ENCODE measurements around the gene SPNS2. TPM values are rescaled to one million over a fixed set of nuclear protein-coding genes. Genes with fewer than 3 reads are reported as not detected.

The SPNS2 gene
- total RNA-seq, 4 donors from 2014 or later = 10.0 to 19.9 (median 18.8) TPM

- Histone ChIP-seq H3K9me3 (no peaks in the 10 kb centered on the region), H3K27me3 (no peaks in the 10 kb centered on the region), H3K4me1 (peaks cover 36 to 56% (median 44%) of the 10 kb centered on the region in 4 donors), H3K27ac (replicated peaks in 1 of 4) (no peak overlapping the region), H3K4me3 (no peak overlapping the region), H3K36me3 (peaks cover 0 to 9% (median 0%) of the 10 kb centered on the region in 4 donors)
- TF ChIP-seq POLR2A (IDR thresholded peaks at IDR 0.05; ENCODE audit: low read depth) (no peak), POLR2AphosphoS5 (IDR thresholded peaks at IDR 0.05) (no peak), CTCF (IDR thresholded peaks at IDR 0.05) (no peak), EP300 (IDR thresholded peaks at IDR 0.05) (no peak)
- intact Hi-C loops (cut with DNase I) = no loop called here
- 81% methylated on average over 8 of the region's 8 CpGs for WGBS
- no peak for DNase-seq (ENCODE audit: extremely low spot score)
These were observed 25.3 kb downstream of the SPNS2 start for GRCh38 chr17:4523946-4524345.

GRCh38 chr17:4525691-4526397, 27.2 kb downstream of the SPNS2 start:
- H3K4me3 ChIP-seq = no peak overlapping the region
- intact Hi-C loops (cut with DNase I) = no loop called here
- peaks cover 30 to 55% (median 42%) of the 10 kb centered on the region in 4 donors for H3K4me1 ChIP-seq
- H3K36me3 ChIP-seq = peaks cover 0 to 9% (median 0%) of the 10 kb centered on the region in 4 donors
- no peak for TF ChIP-seq CTCF (IDR thresholded peaks at IDR 0.05)
- TF ChIP-seq POLR2A (IDR thresholded peaks at IDR 0.05; ENCODE audit: low read depth) = no peak
- no peak for TF ChIP-seq EP300 (IDR thresholded peaks at IDR 0.05)
- no peak for TF ChIP-seq POLR2AphosphoS5 (IDR thresholded peaks at IDR 0.05)
- H3K27me3 ChIP-seq = no peaks in the 10 kb centered on the region
- WGBS = 87% methylated on average over 11 of the region's 11 CpGs
- H3K27ac ChIP-seq (replicated peaks in 1 of 4) = no peak overlapping the region
- H3K9me3 ChIP-seq = no peaks in the 10 kb centered on the region
- DNase-seq (ENCODE audit: extremely low spot score) = no peak

GRCh38 chr17:4527134-4527533, 28.5 kb downstream of the SPNS2 start:
- intact Hi-C loops (cut with DNase I) = no loop called here
- no peak overlapping the region for H3K4me3 ChIP-seq
- WGBS = 56% methylated on average over 1 of the region's 1 CpG
- no peak for DNase-seq (ENCODE audit: extremely low spot score)
- H3K4me1 ChIP-seq = peaks cover 18 to 51% (median 36%) of the 10 kb centered on the region in 4 donors
- H3K27me3 ChIP-seq = no peaks in the 10 kb centered on the region
- H3K9me3 ChIP-seq = no peaks in the 10 kb centered on the region
- peak overlapping the region in 1 of 4 donors; percentile 39 for H3K27ac ChIP-seq (replicated peaks in 1 of 4)
- no peak for TF ChIP-seq CTCF (IDR thresholded peaks at IDR 0.05)
- TF ChIP-seq POLR2A (IDR thresholded peaks at IDR 0.05; ENCODE audit: low read depth) = no peak
- no peak for TF ChIP-seq POLR2AphosphoS5 (IDR thresholded peaks at IDR 0.05)
- TF ChIP-seq EP300 (IDR thresholded peaks at IDR 0.05) = no peak
- peaks cover 0 to 9% (median 0%) of the 10 kb centered on the region in 4 donors for H3K36me3 ChIP-seq

- TF ChIP-seq EP300 (IDR thresholded peaks at IDR 0.05) (no peak), POLR2A (IDR thresholded peaks at IDR 0.05; ENCODE audit: low read depth) (no peak), CTCF (IDR thresholded peaks at IDR 0.05) (no peak), POLR2AphosphoS5 (IDR thresholded peaks at IDR 0.05) (no peak)
- 71% methylated on average over 12 of the region's 12 CpGs for WGBS
- Histone ChIP-seq H3K4me3 (no peak overlapping the region), H3K27ac (replicated peaks in 1 of 4) (no peak overlapping the region), H3K4me1 (peaks cover 21 to 54% (median 39%) of the 10 kb centered on the region in 4 donors), H3K27me3 (no peaks in the 10 kb centered on the region), H3K36me3 (peaks cover 0 to 11% (median 0%) of the 10 kb centered on the region in 4 donors), H3K9me3 (no peaks in the 10 kb centered on the region)
- intact Hi-C loops (cut with DNase I) = no loop called here
- DNase-seq (ENCODE audit: extremely low spot score) = no peak
These were observed 29.0 kb downstream of the SPNS2 start for GRCh38 chr17:4527566-4528125.
